NAMALWA (cell line): ENCODE results near the gene TNXB.
"Not testable (repeated sequence)": the region's sequence is repeated elsewhere in the genome, so short reads cannot be mapped to it uniquely, and the experiment has no call there.

Experiments
- DNase-seq: peaks from one replicate; pipeline ENCODE4 v3.0.0-alpha.2; 2015; ENCODE audit warnings: low spot score

The TNXB gene

GRCh38 chr6:32037598-32038524 is 71.3 kb downstream of the TNXB start, which contains the start of gene CYP21A2:
Gene CYP21A2 (plus strand): TSS chr6:32038415. CDS start chr6:32038423, 8 bp downstream.
- not testable (repeated sequence) for DNase-seq

DNA sequence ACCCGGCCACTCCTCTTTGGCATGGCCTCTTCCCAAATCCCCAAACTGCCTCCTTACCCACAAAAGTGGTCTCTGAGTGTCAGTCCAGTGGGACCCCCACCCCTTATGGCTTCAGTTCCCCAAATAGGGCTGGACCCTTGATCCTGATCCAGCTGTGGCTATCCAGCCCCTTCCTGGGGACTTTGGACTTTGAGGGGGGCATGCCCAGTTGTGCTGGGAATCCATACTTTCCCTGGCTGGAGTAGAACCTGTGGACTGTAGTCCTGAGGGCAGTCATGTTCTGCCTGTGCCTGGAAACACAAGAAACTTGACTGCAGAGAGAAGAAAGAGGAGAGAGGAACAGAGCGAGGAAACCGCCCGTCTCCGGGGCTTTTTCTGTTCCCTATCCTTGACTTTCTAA is 72.0 kb downstream of the TNXB start:
- DNase-seq, result not testable (repeated sequence)

GRCh38 chr6:32035283-32036013 is 73.7 kb downstream of the TNXB start:
- not testable (repeated sequence) for DNase-seq

- DNase-seq, result not testable (repeated sequence)
These were observed 79.6 kb downstream of the TNXB start for GRCh38 chr6:32029553-32029952.

GRCh38 chr6:32028631-32029030 is 80.5 kb downstream of the TNXB start:
- not testable (repeated sequence) for DNase-seq

DNA sequence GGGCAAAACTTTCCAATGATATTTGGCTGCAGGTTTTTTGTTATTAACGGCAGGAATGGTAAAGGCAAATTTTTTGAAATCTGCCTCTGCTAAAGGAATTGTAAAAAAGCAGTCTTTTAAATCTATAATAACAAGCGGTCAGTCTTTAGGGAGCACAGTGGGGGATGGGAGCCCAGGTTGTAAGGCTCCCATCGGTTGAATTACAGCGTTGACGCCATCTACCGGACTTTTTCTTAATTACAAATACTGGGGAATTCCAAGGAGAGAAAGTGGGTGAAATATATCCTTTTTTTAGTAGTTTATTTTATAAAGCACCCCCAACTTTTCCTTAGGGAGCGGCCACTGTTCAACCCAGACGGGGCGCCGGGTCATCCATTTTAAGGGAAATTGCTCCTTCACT is 87.0 kb downstream of the TNXB start:
- DNase-seq, result not testable (repeated sequence)

DNA sequence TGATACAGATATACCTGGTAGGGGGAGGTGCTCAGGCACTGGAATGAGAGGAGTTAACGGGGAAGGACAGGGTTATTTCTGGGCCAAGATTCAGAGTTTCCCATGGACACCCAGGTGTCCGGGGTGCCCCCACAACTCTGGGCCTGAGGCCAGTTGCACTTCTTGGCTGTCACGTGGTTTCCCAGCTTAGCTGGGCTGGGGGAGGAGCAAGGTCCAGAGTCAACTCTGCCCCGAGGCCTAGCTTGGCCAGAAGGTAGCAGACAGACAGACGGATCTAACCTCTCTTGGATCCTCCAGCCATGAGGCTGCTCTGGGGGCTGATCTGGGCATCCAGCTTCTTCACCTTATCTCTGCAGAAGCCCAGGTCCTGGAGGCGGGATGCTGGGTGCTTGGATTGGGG is 94.6 kb downstream of the TNXB start, which contains the start of gene C4B:
TSS of gene C4B (plus strand) at position 249 of the 400 bp plus-strand sequence. CDS start at position 300, 51 bp downstream.
- not testable (repeated sequence) for DNase-seq

DNA sequence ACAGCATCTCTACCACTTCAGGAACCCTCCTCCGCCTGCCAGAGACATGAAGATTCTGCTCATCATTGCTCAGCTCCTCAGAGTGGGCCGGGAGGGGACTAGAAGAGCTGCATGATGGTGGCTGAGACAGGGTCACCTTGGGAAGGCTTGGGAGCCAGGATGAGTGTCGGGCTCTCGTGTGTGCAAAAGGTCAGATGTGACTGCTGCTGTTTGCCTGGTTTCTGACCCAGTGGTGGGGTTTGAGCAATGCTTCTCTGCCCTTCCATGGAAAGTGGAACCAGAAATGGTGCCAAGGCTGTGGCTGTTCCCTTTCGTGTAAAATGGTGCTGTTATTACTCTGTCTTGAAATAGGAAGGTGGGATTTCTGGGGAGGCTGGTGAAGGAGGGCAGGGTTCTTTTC is 95.4 kb downstream of the TNXB start:
- DNase-seq, result not testable (repeated sequence)

- DNase-seq, result not testable (repeated sequence)
These were observed 96.1 kb downstream of the TNXB start for GRCh38 chr6:32012941-32013617.

GRCh38 chr6:32010856-32011530 is 98.1 kb downstream of the TNXB start:
- not testable (repeated sequence) for DNase-seq

GRCh38 chr6:32009537-32009936 is 99.6 kb downstream of the TNXB start:
- DNase-seq, result not testable (repeated sequence)

DNA sequence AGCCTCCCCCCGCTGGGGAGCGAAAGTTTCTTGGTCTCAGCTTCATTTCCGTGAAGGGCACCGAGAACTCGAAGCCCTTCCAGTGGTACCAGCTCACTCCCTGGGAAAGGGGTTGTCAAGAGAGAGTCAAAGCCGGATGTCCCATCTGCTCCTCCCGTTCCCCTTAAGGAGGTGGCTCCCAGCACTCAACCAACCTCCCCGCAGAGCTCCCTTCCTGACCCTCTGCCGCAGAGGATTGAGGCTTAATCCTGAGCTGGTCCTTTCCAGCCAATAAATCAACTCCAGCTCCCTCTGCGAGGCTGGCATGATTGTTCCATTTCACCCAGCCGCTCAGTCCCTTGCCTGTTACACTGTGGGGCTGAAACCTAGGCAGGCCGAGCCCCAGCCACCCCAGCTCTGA is 100.5 kb downstream of the TNXB start:
- DNase-seq, result not testable (repeated sequence)

GRCh38 chr6:32008037-32008436 is 101.1 kb downstream of the TNXB start:
- DNase-seq, result not testable (repeated sequence)

- DNase-seq, result not testable (repeated sequence)
These were observed 102.1 kb downstream of the TNXB start for GRCh38 chr6:32007086-32007485.

DNA sequence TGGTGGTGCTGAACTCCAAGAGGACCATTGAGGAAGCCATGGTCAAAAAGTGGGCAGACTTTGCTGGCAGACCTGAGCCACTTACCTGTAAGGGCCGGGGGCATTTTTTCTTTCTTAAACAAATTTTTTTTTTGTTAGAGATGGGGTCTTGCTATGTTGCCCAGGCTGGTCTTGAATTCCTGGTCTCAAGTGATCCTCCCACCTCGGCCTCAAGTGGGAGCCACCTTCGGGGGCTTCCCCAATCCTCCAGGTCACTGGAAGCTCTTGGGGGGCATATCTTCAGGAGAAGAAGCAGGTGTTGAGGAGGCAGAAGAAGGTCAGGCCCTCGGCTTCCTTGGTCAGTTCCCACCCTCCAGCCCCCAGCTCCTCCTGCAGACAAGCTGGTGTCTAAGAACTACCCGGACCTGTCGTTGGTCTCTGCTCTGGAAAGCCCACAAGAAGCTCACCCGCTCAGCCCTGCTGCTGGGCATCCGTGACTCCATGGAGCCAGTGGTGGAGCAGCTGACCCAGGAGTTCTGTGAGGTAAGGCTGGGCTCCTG is 103.1 kb downstream of the TNXB start:
- DNase-seq, result not testable (repeated sequence)

GRCh38 chr6:32005538-32005880 is 103.6 kb downstream of the TNXB start:
- DNase-seq, result not testable (repeated sequence)

DNA sequence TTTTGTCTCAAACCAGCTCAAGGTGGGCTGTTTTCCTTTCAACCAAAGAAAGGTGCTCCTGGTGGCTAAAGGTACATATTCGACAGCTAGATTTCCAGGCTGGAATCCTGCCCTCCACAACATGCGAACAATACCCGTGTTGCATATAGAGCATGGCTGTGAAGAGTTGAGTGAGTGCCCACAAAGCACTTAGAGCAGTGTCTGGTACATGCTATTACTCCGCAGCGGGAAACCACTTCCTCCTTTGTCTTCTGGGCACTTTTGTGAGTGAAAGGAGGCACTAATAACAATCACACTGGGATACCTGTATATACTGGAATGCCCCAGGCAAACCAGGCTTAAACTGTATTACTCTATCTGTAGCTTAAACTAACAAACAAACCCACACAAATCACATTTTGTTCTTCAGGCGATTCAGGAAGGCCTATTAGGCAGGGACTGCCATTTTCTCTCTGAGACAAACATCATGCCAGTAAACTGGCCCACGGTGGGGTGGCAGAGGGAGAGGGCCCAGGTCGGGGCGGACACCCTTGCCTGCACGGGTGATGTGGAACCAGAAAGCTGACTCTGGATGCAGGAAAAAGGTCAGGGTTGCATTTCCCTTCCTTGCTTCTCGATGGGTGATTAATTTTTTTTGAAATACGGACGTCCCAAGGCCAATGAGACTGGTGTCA is 104.1 kb downstream of the TNXB start:
- DNase-seq, result not testable (repeated sequence)

DNA sequence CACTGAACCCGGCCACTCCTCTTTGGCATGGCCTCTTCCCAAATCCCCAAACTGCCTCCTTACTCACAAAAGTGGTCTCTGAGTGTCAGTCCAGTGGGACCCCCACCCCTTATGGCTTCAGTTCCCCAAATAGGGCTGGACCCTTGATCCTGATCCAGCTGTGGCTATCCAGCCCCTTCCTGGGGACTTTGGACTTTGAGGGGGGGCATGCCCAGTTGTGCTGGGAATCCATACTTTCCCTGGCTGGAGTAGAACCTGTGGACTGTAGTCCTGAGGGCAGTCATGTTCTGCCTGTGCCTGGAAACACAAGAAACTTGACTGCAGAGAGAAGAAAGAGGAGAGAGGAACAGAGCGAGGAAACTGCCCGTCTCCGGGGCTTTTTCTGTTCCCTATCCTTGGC is 104.7 kb downstream of the TNXB start:
- DNase-seq, result not testable (repeated sequence)

- DNase-seq, result not testable (repeated sequence)
These were observed 105.8 kb downstream of the TNXB start for GRCh38 chr6:32003301-32003700.

DNA sequence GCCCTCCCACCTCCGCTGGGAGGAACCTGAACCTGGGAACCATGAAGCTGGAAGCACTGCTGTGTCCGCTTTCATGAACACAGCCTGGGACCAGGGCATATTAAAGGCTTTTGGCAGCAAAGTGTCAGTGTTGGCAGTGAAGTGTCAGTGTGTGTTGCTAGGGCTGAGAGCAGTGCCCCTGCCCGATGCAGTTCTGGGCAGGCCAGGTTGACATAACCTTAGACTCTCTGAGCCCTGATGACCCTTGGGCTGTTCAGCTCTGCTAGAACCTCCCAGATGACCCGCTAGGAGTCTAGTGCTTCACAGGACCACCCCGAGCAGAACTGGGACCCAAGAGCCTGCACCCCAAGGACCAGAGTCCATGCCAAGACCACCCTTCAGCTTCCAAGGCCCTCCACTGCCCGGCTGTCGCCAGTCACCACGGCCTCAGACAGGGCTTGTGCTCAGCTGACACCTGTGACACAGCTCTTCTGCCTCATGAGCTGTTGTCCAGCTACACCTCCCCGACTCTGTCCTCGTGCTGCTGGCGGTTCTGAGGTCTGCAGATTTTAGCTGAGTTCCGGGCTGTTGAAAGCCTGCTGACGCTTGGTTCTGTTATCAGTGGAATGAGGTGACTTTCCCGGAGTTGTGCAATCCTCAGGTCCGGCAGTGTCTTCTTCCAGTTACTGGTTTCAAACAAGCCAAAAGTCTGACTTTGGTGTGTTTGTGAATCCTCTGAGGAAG is 106.4 kb downstream of the TNXB start:
- DNase-seq, result not testable (repeated sequence)
